ENCODE results near the gene SELENOM.

GRCh38 chr22:31086703-31087330, 20.6 kb downstream of the SELENOM start:
- TF ChIP-seq CTCF (conservative IDR thresholded peaks at IDR 0.05 in 1 of 2, IDR thresholded peaks at IDR 0.05 in 1 of 2; ENCODE audit: low read depth in 1 of 2, low read length in 2 of 2) = no peak
- TF ChIP-seq EZH2 (IDR thresholded peaks at IDR 0.05; ENCODE audit: low read length, missing control alignments) = no peak
